ENCODE results near the gene PLXNA1.

DNA sequence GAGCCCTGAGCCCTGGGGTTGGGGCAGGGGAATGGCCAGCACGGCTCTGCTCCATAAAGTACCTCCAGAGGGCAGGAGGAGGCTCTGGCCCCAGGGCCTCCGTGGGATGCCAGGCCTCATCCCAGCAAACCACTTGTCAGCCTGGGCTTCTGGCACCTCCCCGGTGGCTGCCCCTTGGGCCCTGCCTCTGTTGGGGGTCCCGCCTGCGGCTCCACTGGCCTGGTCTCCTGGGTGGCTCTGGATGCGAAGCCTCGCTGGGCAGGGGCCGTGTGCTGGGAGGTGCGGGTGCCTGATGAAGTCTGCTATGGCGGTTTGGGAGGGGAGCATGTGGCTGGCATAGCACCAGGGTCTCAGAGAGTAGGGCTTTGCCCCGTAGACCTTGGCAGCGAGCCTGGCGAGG is 37.6 kb downstream of the PLXNA1 start:
- TF ChIP-seq, protein P1, sequence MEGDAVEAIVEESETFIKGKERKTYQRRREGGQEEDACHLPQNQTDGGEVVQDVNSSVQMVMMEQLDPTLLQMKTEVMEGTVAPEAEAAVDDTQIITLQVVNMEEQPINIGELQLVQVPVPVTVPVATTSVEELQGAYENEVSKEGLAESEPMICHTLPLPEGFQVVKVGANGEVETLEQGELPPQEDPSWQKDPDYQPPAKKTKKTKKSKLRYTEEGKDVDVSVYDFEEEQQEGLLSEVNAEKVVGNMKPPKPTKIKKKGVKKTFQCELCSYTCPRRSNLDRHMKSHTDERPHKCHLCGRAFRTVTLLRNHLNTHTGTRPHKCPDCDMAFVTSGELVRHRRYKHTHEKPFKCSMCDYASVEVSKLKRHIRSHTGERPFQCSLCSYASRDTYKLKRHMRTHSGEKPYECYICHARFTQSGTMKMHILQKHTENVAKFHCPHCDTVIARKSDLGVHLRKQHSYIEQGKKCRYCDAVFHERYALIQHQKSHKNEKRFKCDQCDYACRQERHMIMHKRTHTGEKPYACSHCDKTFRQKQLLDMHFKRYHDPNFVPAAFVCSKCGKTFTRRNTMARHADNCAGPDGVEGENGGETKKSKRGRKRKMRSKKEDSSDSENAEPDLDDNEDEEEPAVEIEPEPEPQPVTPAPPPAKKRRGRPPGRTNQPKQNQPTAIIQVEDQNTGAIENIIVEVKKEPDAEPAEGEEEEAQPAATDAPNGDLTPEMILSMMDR (IDR thresholded peaks at IDR 0.05): no peak
- TF ChIP-seq POLR2AphosphoS5 (IDR thresholded peaks at IDR 0.05): no peak
- TF ChIP-seq POLR2A (IDR thresholded peaks at IDR 0.05): no peak
